ENCODE measurements around the gene TTC27. TPM values are rescaled to one million over a fixed set of nuclear protein-coding genes. Genes with fewer than 3 reads are reported as not detected.

Gene TTC27
- total and polyA plus RNA-seq, 4 donors = 11.8 to 20.3 (median 15.7) TPM

GRCh38 chr2:32697156-32697555 lies 69.3 kb downstream of the TTC27 start:
- DNase-seq (ENCODE audit: low read depth in 4 of 6, low spot score in 6 of 6) = no peak
- H3K36me3 ChIP-seq (ENCODE audit: control insufficient read depth, insufficient read depth, low read length) = no peaks in the 10 kb centered on the region
- no peaks in the 10 kb centered on the region for H3K9me3 ChIP-seq (ENCODE audit: control insufficient read depth, insufficient read depth, low read length)
- H3K27me3 ChIP-seq (ENCODE audit: control insufficient read depth, insufficient read depth, low read length) = no peaks in the 10 kb centered on the region
- H3K27ac ChIP-seq (ENCODE audit: low read depth, low read length) = no peak overlapping the region
- no peak overlapping the region for H3K4me3 ChIP-seq (ENCODE audit: low read depth, low read length)
- no peaks in the 10 kb centered on the region for H3K4me1 ChIP-seq (ENCODE audit: control insufficient read depth, insufficient read depth, low read length)

DNA sequence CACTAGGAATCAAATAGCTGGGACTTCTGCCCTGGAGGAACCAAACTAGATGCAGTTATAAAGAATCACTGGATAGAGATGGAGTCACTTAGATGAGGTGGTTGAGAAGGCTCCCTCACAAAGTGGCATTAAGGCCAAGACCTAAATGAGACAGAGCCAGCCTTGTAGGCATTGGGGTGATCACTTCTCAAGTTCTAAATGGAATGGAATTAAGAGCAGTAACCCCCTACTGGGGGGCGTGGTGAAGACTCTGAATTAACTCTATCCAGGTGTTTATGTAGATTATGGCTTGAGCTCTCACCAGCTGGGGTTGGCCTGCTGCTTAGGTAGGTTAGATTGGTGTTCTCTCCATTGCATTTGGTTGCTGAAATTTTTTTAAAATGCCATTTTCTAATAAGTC lies 71.3 kb downstream of the TTC27 start:
- Histone ChIP-seq H3K36me3 (ENCODE audit: control insufficient read depth, insufficient read depth, low read length) (peaks cover 2% of the 10 kb centered on the region), H3K9me3 (ENCODE audit: control insufficient read depth, insufficient read depth, low read length) (no peaks in the 10 kb centered on the region), H3K4me1 (ENCODE audit: control insufficient read depth, insufficient read depth, low read length) (no peaks in the 10 kb centered on the region), H3K4me3 (ENCODE audit: low read depth, low read length) (no peak overlapping the region), H3K27ac (ENCODE audit: low read depth, low read length) (no peak overlapping the region), H3K27me3 (ENCODE audit: control insufficient read depth, insufficient read depth, low read length) (no peaks in the 10 kb centered on the region)
- DNase-seq (ENCODE audit: low read depth in 4 of 6, low spot score in 6 of 6) = no peak
- no CpG with 5 or more reads among the region's 1 CpG for WGBS (ENCODE audit: insufficient coverage)

- Histone ChIP-seq H3K27ac (ENCODE audit: low read depth, low read length) (no peak overlapping the region), H3K4me1 (ENCODE audit: control insufficient read depth, insufficient read depth, low read length) (no peaks in the 10 kb centered on the region)
- 100% methylated on average over 1 of the region's 5 CpGs for WGBS (ENCODE audit: insufficient coverage)
Measured at GRCh38 chr2:32701806-32702205, 74.0 kb downstream of the TTC27 start.

DNA sequence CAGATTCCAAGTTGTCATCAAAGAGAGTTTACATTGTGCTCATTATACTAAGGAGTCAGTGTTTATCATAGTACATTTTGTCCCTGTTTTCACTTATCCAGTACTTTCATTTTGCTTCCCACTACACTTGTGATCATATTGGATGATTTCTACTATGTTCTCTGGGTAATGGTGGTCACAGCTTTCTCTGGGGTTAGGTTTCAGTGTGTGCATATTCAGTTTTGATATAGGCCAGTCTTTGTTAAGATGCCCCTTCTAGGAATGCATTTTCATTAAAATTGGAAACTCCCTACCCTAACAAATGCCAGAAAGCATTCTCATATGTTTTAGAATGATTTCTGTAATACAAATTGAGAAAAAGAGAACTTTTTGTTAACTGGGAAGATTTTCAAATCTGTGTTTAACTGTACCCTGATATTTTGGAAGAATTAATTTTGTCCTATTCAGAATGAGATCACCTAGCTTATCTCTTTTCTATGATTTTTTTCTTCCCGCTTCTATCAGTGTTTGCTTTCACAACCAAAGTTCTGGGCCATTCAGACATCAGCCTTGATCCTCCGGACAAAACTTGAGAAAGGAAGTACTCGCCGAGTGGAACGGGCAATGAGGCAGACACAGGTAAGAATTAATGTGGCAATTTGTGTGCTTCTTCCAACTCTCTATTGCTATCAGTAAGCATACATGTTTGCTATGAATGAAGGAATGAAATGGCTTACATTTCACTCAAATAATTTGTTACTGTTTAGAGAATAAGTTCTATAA lies 74.6 kb downstream of the TTC27 start:
- Histone ChIP-seq H3K9me3 (ENCODE audit: control insufficient read depth, insufficient read depth, low read length) (no peaks in the 10 kb centered on the region), H3K27me3 (ENCODE audit: control insufficient read depth, insufficient read depth, low read length) (no peaks in the 10 kb centered on the region), H3K36me3 (ENCODE audit: control insufficient read depth, insufficient read depth, low read length) (peaks cover 4% of the 10 kb centered on the region), H3K27ac (ENCODE audit: low read depth, low read length) (no peak overlapping the region), H3K4me3 (ENCODE audit: low read depth, low read length) (no peak overlapping the region), H3K4me1 (ENCODE audit: control insufficient read depth, insufficient read depth, low read length) (no peaks in the 10 kb centered on the region)
- WGBS (ENCODE audit: insufficient coverage) = 100% methylated on average over 1 of the region's 5 CpGs
- DNase-seq (ENCODE audit: low read depth in 4 of 6, low spot score in 6 of 6) = no peak

More at GRCh38 chr2:32701806-32702205, 74.0 kb downstream of the TTC27 start:
- DNase-seq (ENCODE audit: low read depth in 4 of 6, low spot score in 6 of 6) = no peak
- no peaks in the 10 kb centered on the region for H3K9me3 ChIP-seq (ENCODE audit: control insufficient read depth, insufficient read depth, low read length)
- H3K4me3 ChIP-seq (ENCODE audit: low read depth, low read length) = no peak overlapping the region
- H3K36me3 ChIP-seq (ENCODE audit: control insufficient read depth, insufficient read depth, low read length) = peaks cover 4% of the 10 kb centered on the region
- H3K27me3 ChIP-seq (ENCODE audit: control insufficient read depth, insufficient read depth, low read length) = no peaks in the 10 kb centered on the region

GRCh38 chr2:32706815-32707579 lies 79.1 kb downstream of the TTC27 start:
- H3K27ac ChIP-seq (ENCODE audit: low read depth, low read length) = no peak overlapping the region
- peak in 3 of 6 donors; percentile 7 to 66 (median 53) for DNase-seq (ENCODE audit: low read depth in 4 of 6, low spot score in 6 of 6)

DNA sequence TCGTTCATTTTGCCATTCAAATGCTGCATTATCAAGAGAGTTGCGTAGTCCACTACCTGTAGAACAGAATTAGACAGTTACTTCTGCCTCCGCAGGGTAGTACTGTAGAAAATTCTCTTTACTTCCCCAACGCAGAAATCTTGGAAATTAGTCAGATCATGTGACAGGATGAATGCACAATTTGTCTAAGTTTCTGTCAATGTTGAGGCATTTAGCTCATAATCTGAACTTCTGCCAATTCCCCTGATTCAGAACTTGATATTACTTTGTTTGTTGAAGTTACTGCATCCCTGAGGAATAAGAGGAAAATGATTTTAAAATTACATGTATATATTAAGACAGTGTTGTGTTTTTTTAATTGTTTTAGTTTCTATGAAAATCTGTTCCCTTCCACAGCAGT lies 83.4 kb downstream of the TTC27 start:
- Histone ChIP-seq H3K4me1 (ENCODE audit: control insufficient read depth, insufficient read depth, low read length) (no peaks in the 10 kb centered on the region), H3K4me3 (ENCODE audit: low read depth, low read length) (no peak overlapping the region), H3K9me3 (ENCODE audit: control insufficient read depth, insufficient read depth, low read length) (no peaks in the 10 kb centered on the region), H3K27ac (ENCODE audit: low read depth, low read length) (no peak overlapping the region), H3K27me3 (ENCODE audit: control insufficient read depth, insufficient read depth, low read length) (no peaks in the 10 kb centered on the region), H3K36me3 (ENCODE audit: control insufficient read depth, insufficient read depth, low read length) (no peaks in the 10 kb centered on the region)
- peak in 2 of 6 donors; percentile 9 to 43 for DNase-seq (ENCODE audit: low read depth in 4 of 6, low spot score in 6 of 6)
- WGBS (ENCODE audit: insufficient coverage) = 100% methylated on average over 2 of the region's 4 CpGs

More at GRCh38 chr2:32706815-32707579, 79.1 kb downstream of the TTC27 start:
- Histone ChIP-seq H3K4me3 (ENCODE audit: low read depth, low read length) (no peak overlapping the region), H3K9me3 (ENCODE audit: control insufficient read depth, insufficient read depth, low read length) (no peaks in the 10 kb centered on the region), H3K27me3 (ENCODE audit: control insufficient read depth, insufficient read depth, low read length) (no peaks in the 10 kb centered on the region), H3K36me3 (ENCODE audit: control insufficient read depth, insufficient read depth, low read length) (peaks cover 4% of the 10 kb centered on the region), H3K4me1 (ENCODE audit: control insufficient read depth, insufficient read depth, low read length) (no peaks in the 10 kb centered on the region)
- 100% methylated on average over 3 of the region's 5 CpGs for WGBS (ENCODE audit: insufficient coverage)

- DNase-seq (ENCODE audit: low read depth in 4 of 6, low spot score in 6 of 6) = peak in 1 of 6 donors; percentile 7
- H3K27ac ChIP-seq (ENCODE audit: low read depth, low read length) = no peak overlapping the region
- WGBS (ENCODE audit: insufficient coverage) = no CpG with 5 or more reads among the region's 4 CpGs
Measured at GRCh38 chr2:32711908-32712501, 84.2 kb downstream of the TTC27 start.

GRCh38 chr2:32712870-32713269 lies 85.0 kb downstream of the TTC27 start:
- no peaks in the 10 kb centered on the region for H3K9me3 ChIP-seq (ENCODE audit: control insufficient read depth, insufficient read depth, low read length)
- no peak overlapping the region for H3K4me3 ChIP-seq (ENCODE audit: low read depth, low read length)
- no peaks in the 10 kb centered on the region for H3K4me1 ChIP-seq (ENCODE audit: control insufficient read depth, insufficient read depth, low read length)
- no peak overlapping the region for H3K27ac ChIP-seq (ENCODE audit: low read depth, low read length)
- DNase-seq (ENCODE audit: low read depth in 4 of 6, low spot score in 6 of 6) = peak in 1 of 6 donors; percentile 46
- WGBS (ENCODE audit: insufficient coverage) = no CpG with 5 or more reads among the region's 2 CpGs
- H3K36me3 ChIP-seq (ENCODE audit: control insufficient read depth, insufficient read depth, low read length) = no peaks in the 10 kb centered on the region
- no peaks in the 10 kb centered on the region for H3K27me3 ChIP-seq (ENCODE audit: control insufficient read depth, insufficient read depth, low read length)

More at GRCh38 chr2:32711908-32712501, 84.2 kb downstream of the TTC27 start:
- Histone ChIP-seq H3K36me3 (ENCODE audit: control insufficient read depth, insufficient read depth, low read length) (no peaks in the 10 kb centered on the region), H3K9me3 (ENCODE audit: control insufficient read depth, insufficient read depth, low read length) (no peaks in the 10 kb centered on the region), H3K27me3 (ENCODE audit: control insufficient read depth, insufficient read depth, low read length) (no peaks in the 10 kb centered on the region), H3K4me3 (ENCODE audit: low read depth, low read length) (no peak overlapping the region), H3K4me1 (ENCODE audit: control insufficient read depth, insufficient read depth, low read length) (no peaks in the 10 kb centered on the region)

GRCh38 chr2:32714521-32714920 lies 86.7 kb downstream of the TTC27 start:
- no peak overlapping the region for H3K27ac ChIP-seq (ENCODE audit: low read depth, low read length)
- no peaks in the 10 kb centered on the region for H3K4me1 ChIP-seq (ENCODE audit: control insufficient read depth, insufficient read depth, low read length)
- DNase-seq (ENCODE audit: low read depth in 4 of 6, low spot score in 6 of 6) = no peak
- no peaks in the 10 kb centered on the region for H3K36me3 ChIP-seq (ENCODE audit: control insufficient read depth, insufficient read depth, low read length)
- H3K27me3 ChIP-seq (ENCODE audit: control insufficient read depth, insufficient read depth, low read length) = no peaks in the 10 kb centered on the region
- no peaks in the 10 kb centered on the region for H3K9me3 ChIP-seq (ENCODE audit: control insufficient read depth, insufficient read depth, low read length)
- no peak overlapping the region for H3K4me3 ChIP-seq (ENCODE audit: low read depth, low read length)
- no CpG with 5 or more reads among the region's 1 CpG for WGBS (ENCODE audit: insufficient coverage)
